Measurements from ENCODE around the gene CCDC91.

DNA sequence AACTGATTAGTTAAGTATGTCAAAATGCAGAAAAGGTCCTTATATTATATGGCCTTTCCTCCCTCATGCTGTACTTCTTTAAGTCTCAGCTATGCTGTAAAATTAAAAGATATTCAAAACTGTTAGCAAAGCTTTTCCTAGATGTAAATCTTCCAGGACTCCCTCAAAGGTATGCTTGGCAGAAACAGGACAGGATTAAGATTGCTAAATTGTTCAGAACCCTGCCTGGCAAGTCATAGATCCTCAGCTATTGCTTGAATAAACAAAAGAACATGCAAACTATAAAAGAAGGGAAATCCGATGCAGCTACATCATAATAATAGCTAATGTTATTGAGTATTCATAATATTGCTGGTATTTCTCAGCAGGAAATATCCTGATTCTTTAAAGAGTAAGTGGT is 322.6 kb downstream of the CCDC91 start:
- TF ChIP-seq, protein P1, sequence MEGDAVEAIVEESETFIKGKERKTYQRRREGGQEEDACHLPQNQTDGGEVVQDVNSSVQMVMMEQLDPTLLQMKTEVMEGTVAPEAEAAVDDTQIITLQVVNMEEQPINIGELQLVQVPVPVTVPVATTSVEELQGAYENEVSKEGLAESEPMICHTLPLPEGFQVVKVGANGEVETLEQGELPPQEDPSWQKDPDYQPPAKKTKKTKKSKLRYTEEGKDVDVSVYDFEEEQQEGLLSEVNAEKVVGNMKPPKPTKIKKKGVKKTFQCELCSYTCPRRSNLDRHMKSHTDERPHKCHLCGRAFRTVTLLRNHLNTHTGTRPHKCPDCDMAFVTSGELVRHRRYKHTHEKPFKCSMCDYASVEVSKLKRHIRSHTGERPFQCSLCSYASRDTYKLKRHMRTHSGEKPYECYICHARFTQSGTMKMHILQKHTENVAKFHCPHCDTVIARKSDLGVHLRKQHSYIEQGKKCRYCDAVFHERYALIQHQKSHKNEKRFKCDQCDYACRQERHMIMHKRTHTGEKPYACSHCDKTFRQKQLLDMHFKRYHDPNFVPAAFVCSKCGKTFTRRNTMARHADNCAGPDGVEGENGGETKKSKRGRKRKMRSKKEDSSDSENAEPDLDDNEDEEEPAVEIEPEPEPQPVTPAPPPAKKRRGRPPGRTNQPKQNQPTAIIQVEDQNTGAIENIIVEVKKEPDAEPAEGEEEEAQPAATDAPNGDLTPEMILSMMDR (IDR thresholded peaks at IDR 0.05), result no peak
- TF ChIP-seq, protein P2, sequence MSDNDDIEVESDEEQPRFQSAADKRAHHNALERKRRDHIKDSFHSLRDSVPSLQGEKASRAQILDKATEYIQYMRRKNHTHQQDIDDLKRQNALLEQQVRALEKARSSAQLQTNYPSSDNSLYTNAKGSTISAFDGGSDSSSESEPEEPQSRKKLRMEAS (CRISPR knock-in tag; IDR thresholded peaks at IDR 0.05), result no peak
